Loucy (cell line): ENCODE data around the gene PPIG.
A peak's percentile ranks its signal among the peaks of the same experiment; 100 is the strongest.

Experiments used
- H2AFZ ChIP-seq: fragments of 200-600 bp; sonication (generic); 2 replicates; pipeline ENCODE4 v1.6.0; 2016; ENCODE audit warnings: antibody characterized with exemption, mild to moderate bottlenecking, low read length, moderate library complexity
- H3F3A ChIP-seq: fragments of 200-600 bp; 2 replicates; pipeline ENCODE4 v1.6.0; 2016; ENCODE audit warnings: antibody characterized with exemption, low read depth, mild to moderate bottlenecking
- H3K27me3 ChIP-seq: fragments of 200-600 bp; sonication (generic); 2 replicates; pipeline ENCODE4 v1.6.1; 2014; ENCODE audit warnings: low read length, mild to moderate bottlenecking; ENCODE audit not compliant: insufficient read depth, poor library complexity, severe bottlenecking
- H3K36me3 ChIP-seq: fragments of 200-600 bp; sonication (generic); 2 replicates; pipeline ENCODE4 v1.6.1; 2016; ENCODE audit warnings: low read length; ENCODE audit not compliant: insufficient read depth
- H3K4me1 ChIP-seq: fragments of 200-600 bp; sonication (generic); 2 replicates; pipeline ENCODE4 v1.5.1; 2014; ENCODE audit warnings: low read length, mild to moderate bottlenecking; ENCODE audit not compliant: insufficient read depth, poor library complexity, severe bottlenecking
- H3K4me2 ChIP-seq: fragments of 200-600 bp; sonication (generic); 2 replicates; pipeline ENCODE4 v1.6.0; 2014; ENCODE audit warnings: antibody characterized with exemption, low read length, low read depth, mild to moderate bottlenecking; ENCODE audit not compliant: poor library complexity, severe bottlenecking
- H3K4me3 ChIP-seq: fragments of 200-600 bp; sonication (generic); 2 replicates; pipeline ENCODE4 v1.5.1; 2014; ENCODE audit warnings: low read length, mild to moderate bottlenecking, mixed read lengths; ENCODE audit not compliant: poor library complexity, severe bottlenecking
- H3K79me2 ChIP-seq: fragments of 200-600 bp; sonication (generic); 2 replicates; pipeline ENCODE4 v1.6.1; 2014; ENCODE audit warnings: low read length; ENCODE audit not compliant: insufficient read depth
- H3K9ac ChIP-seq: fragments of 200-600 bp; sonication (generic); 2 replicates; pipeline ENCODE4 v1.6.0; 2014; ENCODE audit warnings: mild to moderate bottlenecking, low read depth, low read length, moderate library complexity; ENCODE audit not compliant: poor library complexity, severe bottlenecking
- H3K9me2 ChIP-seq: fragments of 200-600 bp; sonication (generic); replicated peaks from 2 replicates; pipeline ENCODE4 v1.6.1; 2016; ENCODE audit warnings: low read depth, low read length, mixed read lengths
- H3K9me3 ChIP-seq: fragments of 200-600 bp; sonication (generic); 2 replicates; pipeline ENCODE4 v1.6.1; 2014; ENCODE audit warnings: mild to moderate bottlenecking, antibody characterized with exemption, low read length, low read depth; ENCODE audit not compliant: insufficient read depth
- H4K20me1 ChIP-seq: fragments of 200-600 bp; sonication (generic); 2 replicates; pipeline ENCODE4 v1.6.0; 2014; ENCODE audit warnings: antibody characterized with exemption, low read length, mild to moderate bottlenecking; ENCODE audit not compliant: insufficient read depth, poor library complexity, severe bottlenecking
- EZH2phosphoT487 ChIP-seq: fragments of 200-600 bp; IDR thresholded peaks from 2 replicates; pipeline ENCODE4 v1.6.1; 2018; ENCODE audit warnings: antibody characterized with exemption, mild to moderate bottlenecking, moderate library complexity, borderline replicate concordance
- TF ChIP-seq, protein P1 (sequence below): fragments of 200-600 bp; sonication (generic); conservative IDR thresholded peaks from 2 replicates; pipeline ENCODE4 v1.5.1; 2014; ENCODE audit warnings: mild to moderate bottlenecking, antibody characterized with exemption, low read length

The PPIG gene

DNA sequence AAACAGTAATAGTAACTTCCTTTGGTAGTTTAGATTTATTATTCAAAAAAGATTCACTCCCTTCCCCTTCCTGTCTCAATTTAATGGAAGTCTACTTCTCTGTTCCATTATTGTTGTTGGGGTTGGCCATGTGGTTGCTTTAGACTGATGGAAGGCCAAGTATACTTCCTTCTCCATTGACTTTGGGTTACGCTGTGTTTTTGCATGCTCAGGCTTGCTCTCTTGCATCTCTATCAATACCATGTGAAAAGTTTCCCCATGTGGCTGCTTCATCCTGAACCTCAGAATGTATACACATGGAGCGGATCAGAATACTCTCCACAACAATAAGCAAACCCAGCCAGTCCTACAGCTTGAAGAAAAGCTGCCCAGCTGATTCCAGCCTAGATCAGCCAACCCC is 89.8 kb downstream of the PPIG start:
- H3K4me1 ChIP-seq: no peaks in the 10 kb centered on the region
- no peaks in the 10 kb centered on the region for H4K20me1 ChIP-seq
- no peaks in the 10 kb centered on the region for H3K27me3 ChIP-seq
- H3K36me3 ChIP-seq: no peaks in the 10 kb centered on the region
- H3K9ac ChIP-seq: no peak overlapping the region
- H3K79me2 ChIP-seq: no peaks in the 10 kb centered on the region
- no peak for TF ChIP-seq EZH2phosphoT487
- TF ChIP-seq, protein P1, sequence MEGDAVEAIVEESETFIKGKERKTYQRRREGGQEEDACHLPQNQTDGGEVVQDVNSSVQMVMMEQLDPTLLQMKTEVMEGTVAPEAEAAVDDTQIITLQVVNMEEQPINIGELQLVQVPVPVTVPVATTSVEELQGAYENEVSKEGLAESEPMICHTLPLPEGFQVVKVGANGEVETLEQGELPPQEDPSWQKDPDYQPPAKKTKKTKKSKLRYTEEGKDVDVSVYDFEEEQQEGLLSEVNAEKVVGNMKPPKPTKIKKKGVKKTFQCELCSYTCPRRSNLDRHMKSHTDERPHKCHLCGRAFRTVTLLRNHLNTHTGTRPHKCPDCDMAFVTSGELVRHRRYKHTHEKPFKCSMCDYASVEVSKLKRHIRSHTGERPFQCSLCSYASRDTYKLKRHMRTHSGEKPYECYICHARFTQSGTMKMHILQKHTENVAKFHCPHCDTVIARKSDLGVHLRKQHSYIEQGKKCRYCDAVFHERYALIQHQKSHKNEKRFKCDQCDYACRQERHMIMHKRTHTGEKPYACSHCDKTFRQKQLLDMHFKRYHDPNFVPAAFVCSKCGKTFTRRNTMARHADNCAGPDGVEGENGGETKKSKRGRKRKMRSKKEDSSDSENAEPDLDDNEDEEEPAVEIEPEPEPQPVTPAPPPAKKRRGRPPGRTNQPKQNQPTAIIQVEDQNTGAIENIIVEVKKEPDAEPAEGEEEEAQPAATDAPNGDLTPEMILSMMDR: no peak
- no peak overlapping the region for H3K4me3 ChIP-seq
- no peaks in the 10 kb centered on the region for H3K9me3 ChIP-seq
- peak overlapping the region; percentile 46; the same call in 1 of the 2 replicates for H2AFZ ChIP-seq
- no peak overlapping the region for H3K4me2 ChIP-seq
- no peaks in the 10 kb centered on the region for H3K9me2 ChIP-seq
- H3F3A ChIP-seq: no peaks in the 10 kb centered on the region

GRCh38 chr2:169676357-169676756 is 92.2 kb downstream of the PPIG start:
- Histone ChIP-seq H3K9me2 (no peaks in the 10 kb centered on the region), H3K9me3 (no peaks in the 10 kb centered on the region), H3K27me3 (no peaks in the 10 kb centered on the region), H3F3A (no peaks in the 10 kb centered on the region), H3K36me3 (no peaks in the 10 kb centered on the region), H3K9ac (no peak overlapping the region), H2AFZ (no peak overlapping the region), H3K4me1 (no peaks in the 10 kb centered on the region), H3K79me2 (no peaks in the 10 kb centered on the region), H4K20me1 (no peaks in the 10 kb centered on the region), H3K4me3 (no peak overlapping the region), H3K4me2 (no peak overlapping the region)
- TF ChIP-seq, protein P1: no peak
- TF ChIP-seq EZH2phosphoT487: no peak

DNA sequence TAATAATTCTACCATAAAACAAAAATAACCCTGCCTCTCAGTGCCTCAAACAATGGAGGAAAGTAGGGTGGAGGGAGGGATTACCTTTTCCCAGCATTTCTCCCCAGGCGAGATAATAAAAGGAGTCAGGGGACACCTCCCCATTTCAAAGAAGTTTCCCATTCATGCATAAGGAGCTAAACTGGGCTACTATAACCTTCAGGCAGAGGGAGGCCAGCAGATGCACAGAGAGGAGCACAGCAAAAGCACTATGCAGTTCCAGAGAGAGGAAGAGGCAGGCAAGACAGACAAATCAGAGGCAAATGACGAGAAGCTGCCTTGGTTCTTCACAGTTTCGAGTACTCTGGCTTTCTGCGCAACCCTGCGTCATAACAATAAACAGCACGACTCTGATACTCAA is 92.7 kb downstream of the PPIG start:
- Histone ChIP-seq H3K9me2 (no peaks in the 10 kb centered on the region), H3K4me1 (no peaks in the 10 kb centered on the region), H4K20me1 (no peaks in the 10 kb centered on the region), H3K79me2 (no peaks in the 10 kb centered on the region), H3K4me2 (no peak overlapping the region), H3F3A (no peaks in the 10 kb centered on the region), H3K9me3 (no peaks in the 10 kb centered on the region), H2AFZ (0 out of 2 replicates have a peak overlapping the region, but pooled peaks have one; percentile 20), H3K4me3 (no peak overlapping the region), H3K36me3 (no peaks in the 10 kb centered on the region), H3K9ac (no peak overlapping the region), H3K27me3 (no peaks in the 10 kb centered on the region)
- TF ChIP-seq EZH2phosphoT487: no peak
- TF ChIP-seq, protein P1: no peak
